22Rv1 (cell line): ENCODE data around the gene NAV2.

Experiments used
- H3K27ac ChIP-seq: fragments of 450-650 bp; 2 replicates; pipeline ENCODE4 v1.5.1; 2017
- CTCF ChIP-seq: fragments of 450-650 bp; IDR thresholded peaks from 2 replicates; pipeline ENCODE4 v1.5.1; 2017; ENCODE audit warnings: mild to moderate bottlenecking
- ZFX ChIP-seq: fragments of 450-650 bp; IDR thresholded peaks from 2 replicates; pipeline ENCODE4 v1.6.1; 2017; ENCODE audit warnings: antibody characterized with exemption, borderline replicate concordance

The NAV2 gene

GRCh38 chr11:19912115-19912957 lies 199.7 kb downstream of the NAV2 start:
- TF ChIP-seq ZFX (no peak), CTCF (no peak)
- H3K27ac ChIP-seq = no peak overlapping the region

GRCh38 chr11:19912958-19913892 lies 200.6 kb downstream of the NAV2 start:
- no peak for TF ChIP-seq CTCF
- H3K27ac ChIP-seq = no peak overlapping the region

GRCh38 chr11:19913893-19914249 lies 201.2 kb downstream of the NAV2 start:
- TF ChIP-seq CTCF (no peak), ZFX (no peak)
- no peak overlapping the region for H3K27ac ChIP-seq

GRCh38 chr11:19915808-19916207 lies 203.2 kb downstream of the NAV2 start:
- H3K27ac ChIP-seq = no peak overlapping the region
- TF ChIP-seq ZFX (no peak), CTCF (no peak)

- no peak overlapping the region for H3K27ac ChIP-seq
- TF ChIP-seq CTCF (no peak), ZFX (no peak)
Measured at GRCh38 chr11:19917069-19917468, 204.4 kb downstream of the NAV2 start.

- no peak for TF ChIP-seq ZFX
Measured at GRCh38 chr11:19918302-19919049, 205.8 kb downstream of the NAV2 start.

GRCh38 chr11:19919050-19919561 lies 206.5 kb downstream of the NAV2 start:
- no peak overlapping the region for H3K27ac ChIP-seq
- TF ChIP-seq CTCF (no peak), ZFX (no peak)

More at GRCh38 chr11:19918302-19919049, 205.8 kb downstream of the NAV2 start:
- no peak overlapping the region for H3K27ac ChIP-seq
